Measurements from ENCODE around the gene ACAP1.
"Not testable (repeated sequence)": the region's sequence is repeated elsewhere in the genome, so short reads cannot be mapped to it uniquely, and the experiment has no call there.

ACAP1 gene

GRCh38 chr17:7365963-7366362, 29.6 kb downstream of the ACAP1 start:
- H3K4me1 Mint-ChIP-seq (ENCODE audit: low read depth); intact Hi-C loops (cut with micrococcal nuclease); H3K27ac Mint-ChIP-seq; H3K9me3 Mint-ChIP-seq; H3K4me3 Mint-ChIP-seq; H3K36me3 Mint-ChIP-seq (ENCODE audit: low read depth): not testable (repeated sequence)
- H3K27me3 Mint-ChIP-seq = peaks cover 13% of the 10 kb centered on the region

GRCh38 chr17:7367083-7367482, 30.8 kb downstream of the ACAP1 start:
- Mint-ChIP-seq H3K27me3 (peaks cover 15% of the 10 kb centered on the region), H3K4me1 (ENCODE audit: low read depth) (no peaks in the 10 kb centered on the region), H3K9me3 (no peaks in the 10 kb centered on the region), H3K27ac (no peak overlapping the region), H3K36me3 (ENCODE audit: low read depth) (no peaks in the 10 kb centered on the region), H3K4me3 (no peak overlapping the region)
- intact Hi-C loops (cut with micrococcal nuclease) = no loop called here

DNA sequence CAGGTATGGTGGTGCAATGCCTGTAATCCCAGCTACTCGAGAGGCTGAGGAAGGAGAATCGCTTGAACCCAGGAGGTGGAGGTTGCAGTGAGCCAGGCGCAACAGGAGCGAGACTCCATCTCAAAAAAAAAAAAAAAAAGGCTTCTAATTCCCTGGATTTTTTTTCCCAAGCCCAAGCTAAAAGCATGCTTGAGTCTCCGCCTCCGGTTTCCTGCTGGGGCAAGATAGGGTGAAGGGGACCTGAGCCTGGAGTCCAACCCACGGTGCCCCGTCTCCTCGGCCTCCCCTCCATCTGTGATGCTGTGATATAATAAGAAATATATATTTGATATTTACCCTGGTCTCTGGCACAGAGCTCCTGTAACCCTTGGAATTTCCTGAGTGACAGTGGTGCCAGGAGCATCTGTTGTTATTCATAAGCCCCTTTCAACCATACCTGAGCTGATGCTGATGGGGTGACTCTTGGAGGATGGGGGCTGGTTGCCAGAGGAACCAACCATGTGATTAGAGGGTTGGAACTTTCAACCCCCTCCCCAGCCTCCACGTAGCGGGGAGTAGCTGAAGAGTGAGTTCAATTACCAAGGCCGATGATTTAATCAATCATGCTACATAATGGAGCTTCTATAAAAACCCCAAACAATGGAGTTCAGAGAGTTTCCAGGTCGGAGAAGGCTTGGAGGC, 31.7 kb downstream of the ACAP1 start:
- intact Hi-C loops (cut with micrococcal nuclease) = no loop called here
- Mint-ChIP-seq H3K36me3 (ENCODE audit: low read depth) (no peaks in the 10 kb centered on the region), H3K27ac (no peak overlapping the region), H3K4me3 (no peak overlapping the region), H3K4me1 (ENCODE audit: low read depth) (no peaks in the 10 kb centered on the region), H3K9me3 (no peaks in the 10 kb centered on the region), H3K27me3 (peaks cover 19% of the 10 kb centered on the region)

GRCh38 chr17:7368599-7368994, 32.3 kb downstream of the ACAP1 start:
- H3K4me1 Mint-ChIP-seq (ENCODE audit: low read depth); intact Hi-C loops (cut with micrococcal nuclease); H3K9me3 Mint-ChIP-seq; H3K27ac Mint-ChIP-seq; H3K36me3 Mint-ChIP-seq (ENCODE audit: low read depth); H3K4me3 Mint-ChIP-seq: not testable (repeated sequence)
- peaks cover 19% of the 10 kb centered on the region for H3K27me3 Mint-ChIP-seq

DNA sequence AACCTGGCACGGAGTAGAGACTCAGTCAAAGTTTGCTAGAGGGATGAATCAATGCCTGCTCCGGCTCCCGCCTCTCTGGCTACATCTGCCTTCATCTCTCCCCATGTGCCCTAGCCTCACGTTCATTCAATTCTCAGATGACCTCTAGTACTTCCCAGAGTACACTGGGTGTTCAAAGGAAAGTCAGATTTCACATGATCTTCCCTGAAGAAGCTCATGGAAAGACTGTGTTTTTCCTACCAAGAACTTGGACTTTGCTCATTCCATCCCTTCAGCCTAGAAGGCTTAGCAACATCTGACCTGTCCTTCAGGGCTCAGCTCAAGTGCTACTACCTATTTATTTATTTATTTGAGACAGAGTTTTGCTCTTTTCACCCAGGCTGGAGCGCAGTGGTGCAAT, 33.5 kb downstream of the ACAP1 start:
- no peak overlapping the region for H3K4me3 Mint-ChIP-seq
- H3K27ac Mint-ChIP-seq = no peak overlapping the region
- no peaks in the 10 kb centered on the region for H3K36me3 Mint-ChIP-seq (ENCODE audit: low read depth)
- peaks cover 19% of the 10 kb centered on the region for H3K27me3 Mint-ChIP-seq
- intact Hi-C loops (cut with micrococcal nuclease) = no loop called here
- H3K9me3 Mint-ChIP-seq = no peaks in the 10 kb centered on the region
- no peaks in the 10 kb centered on the region for H3K4me1 Mint-ChIP-seq (ENCODE audit: low read depth)

DNA sequence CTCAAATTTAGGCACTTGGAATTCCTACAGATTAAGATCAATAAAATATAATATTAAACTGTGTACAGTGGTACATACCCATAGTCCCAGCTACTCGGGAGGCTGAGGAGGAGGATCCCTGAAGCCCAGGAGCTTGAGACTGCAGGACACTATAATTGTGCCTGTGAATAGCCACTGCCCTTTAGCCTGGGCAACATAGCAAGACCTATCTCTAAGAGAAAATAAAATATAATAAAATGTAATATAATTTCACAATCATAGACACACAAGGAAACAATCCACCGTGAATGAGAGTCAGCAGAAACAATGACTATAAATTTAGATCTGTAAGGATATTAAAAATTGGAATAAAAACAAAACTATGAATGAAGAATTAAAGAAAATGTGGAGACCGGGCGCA, 34.5 kb downstream of the ACAP1 start:
- H3K27ac Mint-ChIP-seq = no peak overlapping the region
- H3K4me3 Mint-ChIP-seq = no peak overlapping the region
- intact Hi-C loops (cut with micrococcal nuclease) = no loop called here
- peaks cover 19% of the 10 kb centered on the region for H3K27me3 Mint-ChIP-seq
- H3K36me3 Mint-ChIP-seq (ENCODE audit: low read depth) = no peaks in the 10 kb centered on the region
- H3K4me1 Mint-ChIP-seq (ENCODE audit: low read depth) = no peaks in the 10 kb centered on the region
- no peaks in the 10 kb centered on the region for H3K9me3 Mint-ChIP-seq

- peaks cover 33% of the 10 kb centered on the region for H3K27me3 Mint-ChIP-seq
- no peak overlapping the region for H3K27ac Mint-ChIP-seq
- peaks cover 7% of the 10 kb centered on the region for H3K9me3 Mint-ChIP-seq
- intact Hi-C loops (cut with micrococcal nuclease) = no loop called here
- H3K36me3 Mint-ChIP-seq (ENCODE audit: low read depth) = no peaks in the 10 kb centered on the region
- H3K4me3 Mint-ChIP-seq = no peak overlapping the region
- no peaks in the 10 kb centered on the region for H3K4me1 Mint-ChIP-seq (ENCODE audit: low read depth)
Observed at GRCh38 chr17:7374353-7374752, 38.0 kb downstream of the ACAP1 start.

DNA sequence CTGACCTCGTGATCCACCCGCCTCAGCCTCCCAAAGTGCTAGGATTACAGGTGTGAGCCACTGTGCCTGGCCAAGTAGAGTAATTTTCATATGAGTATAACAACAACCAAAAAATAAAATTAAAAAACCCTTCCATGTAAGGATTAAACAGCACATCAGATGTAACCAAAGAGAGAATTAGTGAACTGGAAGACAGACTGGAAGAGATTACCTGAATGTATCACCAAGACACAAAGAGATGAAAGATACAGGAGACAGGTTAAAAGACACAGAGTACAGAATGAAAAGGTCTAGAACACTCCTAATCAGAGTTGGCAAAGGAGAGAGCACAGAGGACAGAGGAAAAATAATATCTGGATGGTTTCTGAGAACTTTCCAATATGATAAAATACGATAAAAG, 42.8 kb downstream of the ACAP1 start:
- intact Hi-C loops (cut with micrococcal nuclease) = no loop called here
- Mint-ChIP-seq H3K4me3 (no peak overlapping the region), H3K36me3 (ENCODE audit: low read depth) (no peaks in the 10 kb centered on the region), H3K27me3 (peaks cover 66% of the 10 kb centered on the region), H3K4me1 (ENCODE audit: low read depth) (peaks cover 16% of the 10 kb centered on the region), H3K9me3 (peaks cover 10% of the 10 kb centered on the region), H3K27ac (no peak overlapping the region)

GRCh38 chr17:7380321-7380720, 44.0 kb downstream of the ACAP1 start:
- H3K36me3 Mint-ChIP-seq (ENCODE audit: low read depth) = no peaks in the 10 kb centered on the region
- peak overlapping the region; percentile 62 for H3K27ac Mint-ChIP-seq
- intact Hi-C loops (cut with micrococcal nuclease) = no loop called here
- H3K4me3 Mint-ChIP-seq = peak overlapping the region; percentile 37
- H3K9me3 Mint-ChIP-seq = peaks cover 10% of the 10 kb centered on the region
- H3K4me1 Mint-ChIP-seq (ENCODE audit: low read depth) = peaks cover 23% of the 10 kb centered on the region
- peaks cover 78% of the 10 kb centered on the region for H3K27me3 Mint-ChIP-seq

- peaks cover 23% of the 10 kb centered on the region for H3K4me1 Mint-ChIP-seq (ENCODE audit: low read depth)
- H3K4me3 Mint-ChIP-seq = peak within 1 kb of the TSS; percentile 68
- peaks cover 10% of the 10 kb centered on the region for H3K9me3 Mint-ChIP-seq
- peaks cover 81% of the 10 kb centered on the region for H3K27me3 Mint-ChIP-seq
- intact Hi-C loops (cut with micrococcal nuclease) = no loop called here
- H3K36me3 Mint-ChIP-seq (ENCODE audit: low read depth) = no peaks in the 10 kb centered on the region
- H3K27ac Mint-ChIP-seq = peak within 1 kb of the TSS; percentile 62
Observed at GRCh38 chr17:7380855-7381683, 44.7 kb downstream of the ACAP1 start, which contains the start of gene TNK1. Gene TNK1, plus strand, starts transcription at chr17:7381089. Its CDS starts 1,838 bp downstream, at chr17:7382927.

GRCh38 chr17:7382901-7383300, 46.6 kb downstream of the ACAP1 start:
- peaks cover 10% of the 10 kb centered on the region for H3K9me3 Mint-ChIP-seq
- H3K36me3 Mint-ChIP-seq (ENCODE audit: low read depth) = peaks cover 10% of the 10 kb centered on the region
- H3K27ac Mint-ChIP-seq = no peak overlapping the region
- H3K4me1 Mint-ChIP-seq (ENCODE audit: low read depth) = peaks cover 23% of the 10 kb centered on the region
- H3K27me3 Mint-ChIP-seq = peaks cover 75% of the 10 kb centered on the region
- no peak overlapping the region for H3K4me3 Mint-ChIP-seq
- intact Hi-C loops (cut with micrococcal nuclease) = no loop called here

DNA sequence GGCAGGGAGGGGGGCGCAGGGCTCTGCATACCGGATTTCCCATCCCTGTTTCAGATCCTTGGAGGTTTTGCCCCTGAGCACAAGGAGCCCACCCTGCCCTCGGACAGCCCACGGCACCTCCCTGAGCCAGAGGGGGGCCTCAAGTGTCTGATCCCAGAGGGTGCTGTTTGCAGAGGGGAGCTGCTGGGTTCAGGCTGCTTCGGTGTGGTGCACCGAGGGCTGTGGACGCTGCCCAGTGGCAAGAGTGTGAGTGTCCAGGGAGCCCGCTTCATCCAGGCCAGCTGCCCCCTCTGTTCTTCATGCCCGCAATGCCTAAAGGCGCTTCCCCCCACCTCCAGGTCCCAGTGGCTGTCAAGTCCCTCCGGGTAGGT, 47.0 kb downstream of the ACAP1 start:
- H3K27me3 Mint-ChIP-seq = peaks cover 71% of the 10 kb centered on the region
- peaks cover 15% of the 10 kb centered on the region for H3K36me3 Mint-ChIP-seq (ENCODE audit: low read depth)
- H3K9me3 Mint-ChIP-seq = peaks cover 10% of the 10 kb centered on the region
- H3K27ac Mint-ChIP-seq = no peak overlapping the region
- no peak overlapping the region for H3K4me3 Mint-ChIP-seq
- intact Hi-C loops (cut with micrococcal nuclease) = no loop called here
- peaks cover 23% of the 10 kb centered on the region for H3K4me1 Mint-ChIP-seq (ENCODE audit: low read depth)

- Mint-ChIP-seq H3K4me1 (ENCODE audit: low read depth) (peaks cover 23% of the 10 kb centered on the region), H3K36me3 (ENCODE audit: low read depth) (peaks cover 21% of the 10 kb centered on the region), H3K27ac (no peak overlapping the region), H3K9me3 (peaks cover 7% of the 10 kb centered on the region), H3K27me3 (peaks cover 66% of the 10 kb centered on the region), H3K4me3 (peak overlapping the region; percentile 58)
- intact Hi-C loops (cut with micrococcal nuclease) = no loop called here
Observed at GRCh38 chr17:7383742-7384488, 47.6 kb downstream of the ACAP1 start.

GRCh38 chr17:7384489-7385081, 48.3 kb downstream of the ACAP1 start:
- no peak overlapping the region for H3K27ac Mint-ChIP-seq
- intact Hi-C loops (cut with micrococcal nuclease) = no loop called here
- peaks cover 23% of the 10 kb centered on the region for H3K4me1 Mint-ChIP-seq (ENCODE audit: low read depth)
- peak overlapping the region; percentile 58 for H3K4me3 Mint-ChIP-seq
- H3K36me3 Mint-ChIP-seq (ENCODE audit: low read depth) = peaks cover 27% of the 10 kb centered on the region
- H3K27me3 Mint-ChIP-seq = peaks cover 60% of the 10 kb centered on the region
- peaks cover under 1% of the 10 kb centered on the region for H3K9me3 Mint-ChIP-seq

Data from dendritic cell treated with granulocyte-macrophage colony-stimulating factor and Interleukin-4, amounts not matched to agents 40 ng/mL and 50 ng/mL, for 4 days (primary cell).